Stomach smooth muscle (tissue), 2 donors: ENCODE measurements around the gene CHI3L2.
A peak's percentile ranks its signal among the peaks of the same experiment; 100 is the strongest.

Source experiments
- H3K27ac ChIP-seq: one replicate; pipeline ENCODE4 v1.7.0; 2013; ENCODE audit warnings: mild to moderate bottlenecking, low read length, inconsistent platforms
- H3K27me3 ChIP-seq, 2 donors: one replicate each; pipeline ENCODE4 v1.7.0; 2013; ENCODE audit warnings: low read length in 2 of 2; ENCODE audit not compliant: insufficient read depth in 2 of 2, control insufficient read depth in 1 of 2
- H3K36me3 ChIP-seq, 2 donors: one replicate each; pipeline ENCODE4 v1.7.0; 2013; ENCODE audit warnings: low read length in 2 of 2; ENCODE audit not compliant: control insufficient read depth in 2 of 2, insufficient read depth in 2 of 2
- H3K4me1 ChIP-seq: one replicate; pipeline ENCODE4 v1.7.0; 2013; ENCODE audit warnings: low read length; ENCODE audit not compliant: control insufficient read depth, insufficient read depth
- H3K4me3 ChIP-seq, 2 donors: one replicate each; pipeline ENCODE4 v1.7.0; 2013; ENCODE audit warnings: low read length in 2 of 2
- H3K9ac ChIP-seq, 2 donors: one replicate each; pipeline ENCODE4 v1.7.0; 2013; ENCODE audit warnings: low read length in 2 of 2, mild to moderate bottlenecking in 1 of 2
- H3K9me3 ChIP-seq, 2 donors: one replicate each; pipeline ENCODE4 v1.7.0; 2013; ENCODE audit warnings: low read length in 2 of 2; ENCODE audit not compliant: control insufficient read depth in 2 of 2
- donor health status: healthy.
- donor health status: Pancreatic carcinoma.

CHI3L2 gene

DNA sequence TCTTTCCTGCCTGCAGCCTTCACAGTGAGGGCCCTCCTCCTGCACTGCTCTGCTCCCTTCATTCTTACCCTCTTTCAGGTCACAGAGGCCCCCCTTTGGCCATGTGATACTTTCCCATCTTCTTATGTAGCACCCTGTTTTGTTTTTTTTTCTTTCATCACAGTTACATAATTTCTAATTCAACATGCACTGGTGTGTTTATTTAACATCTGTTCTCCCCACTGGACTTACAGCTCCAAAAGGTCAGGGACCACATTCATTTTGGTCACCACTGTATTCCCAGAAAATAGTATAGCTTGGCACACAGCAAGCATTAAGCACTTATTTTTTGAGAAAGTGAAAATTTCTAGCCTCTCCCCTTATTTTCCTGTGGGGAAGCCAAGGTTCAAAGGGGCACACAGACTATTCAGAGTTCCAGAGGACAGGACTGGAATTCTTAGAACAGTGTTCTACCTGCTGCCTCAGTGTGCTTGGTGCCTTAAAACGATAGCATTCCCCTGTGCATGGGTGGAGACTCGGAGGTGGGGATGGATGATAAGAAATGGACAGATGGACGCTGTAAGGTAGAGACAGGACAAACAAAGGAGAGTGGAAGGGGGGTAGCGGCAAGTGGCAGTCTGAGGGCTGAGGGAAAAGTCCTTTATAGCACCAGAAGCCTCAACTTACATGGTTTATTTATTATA is 32.4 kb upstream of the CHI3L2 start:
- H3K27me3 ChIP-seq, result peaks cover 3 to 4% of the 10 kb centered on the region in 2 donors
- H3K4me1 ChIP-seq, result peaks cover 7% of the 10 kb centered on the region
- H3K36me3 ChIP-seq, result no peaks in the 10 kb centered on the region
- no peaks in the 10 kb centered on the region for H3K9me3 ChIP-seq
- no peak overlapping the region for H3K4me3 ChIP-seq
- no peak overlapping the region for H3K9ac ChIP-seq
- no peak overlapping the region for H3K27ac ChIP-seq

GRCh38 chr1:111196213-111196612 is 31.3 kb upstream of the CHI3L2 start:
- Histone ChIP-seq H3K9me3 (no peaks in the 10 kb centered on the region), H3K27me3 (peaks cover 3 to 4% of the 10 kb centered on the region in 2 donors), H3K36me3 (no peaks in the 10 kb centered on the region), H3K4me3 (no peak overlapping the region), H3K9ac (no peak overlapping the region), H3K4me1 (peaks cover 7% of the 10 kb centered on the region), H3K27ac (no peak overlapping the region)

DNA sequence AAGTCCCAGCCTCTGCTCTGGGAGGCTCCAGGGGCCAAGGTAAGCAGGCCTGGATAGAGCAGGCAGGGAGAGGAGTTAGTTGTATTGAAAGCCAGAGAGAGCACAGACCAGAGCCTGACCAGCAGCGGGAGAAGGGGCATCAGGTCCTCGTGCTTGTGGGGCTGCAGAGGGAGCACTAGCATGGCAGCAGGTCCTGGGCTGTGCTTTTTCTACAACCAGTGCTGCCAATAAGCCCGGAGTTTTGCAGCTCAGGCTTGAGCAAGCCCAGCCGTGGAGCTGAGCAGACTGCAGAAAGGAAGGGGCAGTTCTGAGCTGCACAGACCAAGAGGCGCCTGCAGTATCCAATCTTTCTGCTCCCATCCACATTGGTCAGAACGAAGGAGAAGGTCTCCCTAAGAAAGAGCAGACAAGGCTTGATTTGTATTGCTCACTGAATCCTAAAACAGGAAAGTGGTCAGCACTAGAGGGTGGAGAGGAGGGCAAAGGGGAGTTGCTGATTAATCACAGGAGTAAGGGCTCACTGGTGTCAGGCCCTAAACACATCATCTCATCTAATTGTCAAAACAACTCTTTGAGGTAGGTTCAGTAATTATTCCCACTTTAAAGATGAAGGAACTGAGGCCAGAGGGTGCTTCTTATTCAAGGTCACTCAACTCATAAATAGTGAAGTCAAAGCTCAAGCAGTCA is 29.8 kb upstream of the CHI3L2 start:
- H3K9me3 ChIP-seq, result no peaks in the 10 kb centered on the region
- H3K36me3 ChIP-seq, result no peaks in the 10 kb centered on the region
- H3K27me3 ChIP-seq, result peaks cover 3 to 4% of the 10 kb centered on the region in 2 donors
- peaks cover 5% of the 10 kb centered on the region for H3K4me1 ChIP-seq
- H3K27ac ChIP-seq, result no peak overlapping the region
- no peak overlapping the region for H3K9ac ChIP-seq
- H3K4me3 ChIP-seq, result no peak overlapping the region

DNA sequence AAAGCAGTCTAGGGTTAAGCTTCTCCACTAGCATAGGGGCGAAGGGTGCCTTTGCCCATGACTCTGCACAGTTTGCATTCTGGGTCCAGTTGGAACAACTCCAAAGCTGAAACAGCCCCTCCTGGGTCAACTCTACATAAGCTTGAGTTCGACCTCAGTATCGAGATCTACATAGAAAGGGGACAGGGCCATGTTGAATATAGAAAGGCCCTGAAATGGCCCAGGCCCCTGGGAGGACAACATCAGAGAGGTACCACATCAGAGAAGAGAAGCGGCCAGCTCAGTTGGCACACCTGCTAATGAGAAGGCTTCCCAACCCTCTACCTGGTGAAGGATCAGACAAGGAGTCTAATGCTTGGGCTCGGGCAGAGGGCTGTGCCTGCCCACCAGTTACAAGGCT is 28.7 kb upstream of the CHI3L2 start:
- H3K27ac ChIP-seq, result no peak overlapping the region
- H3K27me3 ChIP-seq, result peaks cover 4 to 5% of the 10 kb centered on the region in 2 donors
- H3K4me1 ChIP-seq, result peaks cover 8% of the 10 kb centered on the region
- H3K9me3 ChIP-seq, result no peaks in the 10 kb centered on the region
- no peak overlapping the region for H3K9ac ChIP-seq
- peak overlapping the region in 1 of 2 donors; percentile 15 for H3K4me3 ChIP-seq
- H3K36me3 ChIP-seq, result no peaks in the 10 kb centered on the region

- H3K9ac ChIP-seq, result no peak overlapping the region
These were observed 28.2 kb upstream of the CHI3L2 start for GRCh38 chr1:111199329-111199728.

GRCh38 chr1:111199881-111200801 is 27.4 kb upstream of the CHI3L2 start, which contains the start of gene DENND2D:
Gene DENND2D, minus strand, starts transcription at chr1:111200646. Its CDS starts 187 bp downstream, at chr1:111200459.
- no peaks in the 10 kb centered on the region for H3K9me3 ChIP-seq
- peaks cover 8 to 14% of the 10 kb centered on the region in 2 donors for H3K27me3 ChIP-seq
- peaks cover 10% of the 10 kb centered on the region for H3K4me1 ChIP-seq
- H3K36me3 ChIP-seq, result no peaks in the 10 kb centered on the region
- H3K27ac ChIP-seq, result no peak within 1 kb of the TSS
- peak within 1 kb of the TSS; percentile 15 to 27 for H3K4me3 ChIP-seq
- no peak within 1 kb of the TSS for H3K9ac ChIP-seq

More at GRCh38 chr1:111199329-111199728, 28.2 kb upstream of the CHI3L2 start:
- Histone ChIP-seq H3K4me1 (peaks cover 8% of the 10 kb centered on the region), H3K36me3 (no peaks in the 10 kb centered on the region), H3K9me3 (no peaks in the 10 kb centered on the region), H3K4me3 (peak overlapping the region in 1 of 2 donors; percentile 15), H3K27me3 (peaks cover 5 to 6% of the 10 kb centered on the region in 2 donors), H3K27ac (no peak overlapping the region)

DNA sequence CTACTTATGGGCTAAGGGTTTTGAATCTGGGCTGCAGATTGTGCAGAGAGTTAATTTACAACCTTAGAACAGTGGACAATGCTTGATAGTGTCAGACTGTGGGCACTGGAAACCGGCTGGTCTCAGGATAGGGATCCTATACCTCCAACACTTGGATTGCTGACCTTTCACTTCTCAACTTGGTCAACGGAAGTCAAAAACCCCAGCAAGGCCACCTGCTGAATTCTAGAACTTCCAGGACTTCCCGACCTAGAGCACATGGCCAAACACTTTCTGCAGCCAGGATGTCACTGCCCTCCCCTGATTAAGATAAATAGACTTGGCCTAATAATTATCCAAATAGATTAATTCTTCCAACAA is 26.7 kb upstream of the CHI3L2 start:
- Histone ChIP-seq H3K36me3 (no peaks in the 10 kb centered on the region), H3K27ac (no peak overlapping the region), H3K4me1 (peaks cover 10% of the 10 kb centered on the region), H3K4me3 (no peak overlapping the region), H3K27me3 (peaks cover 8 to 18% of the 10 kb centered on the region in 2 donors), H3K9me3 (no peaks in the 10 kb centered on the region), H3K9ac (no peak overlapping the region)

DNA sequence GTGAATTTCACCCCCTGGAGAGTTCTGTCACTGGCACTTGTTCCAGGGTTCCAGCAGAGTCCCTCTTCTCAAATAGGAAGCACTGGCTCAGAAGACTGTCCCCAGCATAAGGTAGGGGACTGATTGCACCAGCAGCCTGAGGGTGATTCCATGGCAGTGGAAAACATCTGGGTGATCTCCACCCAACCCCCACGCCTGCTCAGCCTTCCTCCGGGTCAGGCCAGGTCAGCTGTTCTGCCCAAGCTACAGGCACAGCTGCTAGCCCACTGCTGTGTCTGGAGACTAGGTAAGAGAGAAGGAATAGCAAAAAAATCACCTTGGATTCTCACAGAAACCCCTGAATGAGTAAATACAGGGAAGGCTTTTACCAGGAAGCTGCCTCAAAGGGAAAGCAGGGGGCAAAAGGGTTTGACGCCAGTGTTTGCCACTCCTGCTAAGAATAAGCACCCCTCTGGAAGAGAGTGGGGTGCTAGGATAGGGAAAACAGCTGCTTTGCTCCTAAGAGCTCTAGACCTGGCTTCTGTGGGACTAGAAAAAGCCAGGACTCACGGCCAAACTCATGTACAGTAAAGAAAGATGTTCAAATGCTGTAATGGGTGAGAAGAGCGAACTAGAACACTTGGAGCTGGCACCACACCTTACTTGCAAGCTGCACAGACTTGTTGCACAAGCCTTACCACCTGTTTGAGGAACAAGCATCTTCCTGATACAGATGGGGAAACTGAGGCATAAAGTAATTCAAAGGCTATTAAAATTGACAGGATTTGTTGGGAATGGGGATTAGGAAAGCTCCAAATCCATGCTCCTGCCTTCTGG is 26.0 kb upstream of the CHI3L2 start:
- Histone ChIP-seq H3K4me1 (peaks cover 10% of the 10 kb centered on the region), H3K4me3 (no peak overlapping the region), H3K9ac (no peak overlapping the region), H3K27me3 (peaks cover 8 to 18% of the 10 kb centered on the region in 2 donors), H3K36me3 (no peaks in the 10 kb centered on the region), H3K9me3 (no peaks in the 10 kb centered on the region), H3K27ac (no peak overlapping the region)

DNA sequence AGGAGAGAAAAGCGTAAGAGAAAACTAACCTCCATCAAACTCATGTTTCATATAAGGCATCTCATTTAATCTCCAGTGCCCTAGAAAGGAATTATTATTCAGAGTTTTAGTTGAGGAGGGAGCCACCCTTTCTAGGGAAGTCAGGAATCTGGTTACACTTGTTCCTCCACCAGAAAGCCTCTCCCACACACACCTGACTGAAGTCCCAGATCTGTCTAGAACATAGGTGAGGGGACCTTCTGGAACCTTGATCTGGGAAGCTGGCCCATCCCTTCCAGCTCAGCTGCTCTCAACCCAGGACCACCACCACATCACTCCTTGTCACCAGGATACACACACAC is 25.2 kb upstream of the CHI3L2 start:
- no peak overlapping the region for H3K4me3 ChIP-seq
- no peak overlapping the region for H3K9ac ChIP-seq
- H3K27me3 ChIP-seq, result peaks cover 8 to 18% of the 10 kb centered on the region in 2 donors
- H3K27ac ChIP-seq, result no peak overlapping the region
- H3K9me3 ChIP-seq, result no peaks in the 10 kb centered on the region
- no peaks in the 10 kb centered on the region for H3K36me3 ChIP-seq
- H3K4me1 ChIP-seq, result peaks cover 10% of the 10 kb centered on the region
